SJSA1 (cell line): ENCODE results near the gene GOLGA8J. TPM values are rescaled to one million over a fixed set of nuclear protein-coding genes. Genes with fewer than 3 reads are reported as not detected.
"Not testable (repeated sequence)": the region's sequence is repeated elsewhere in the genome, so short reads cannot be mapped to it uniquely, and the experiment has no call there.

Experiments used
- DNase-seq, 2 experiments: peaks; one replicate each; pipeline ENCODE4 v3.0.0-alpha.2; 2015 to 2020; ENCODE audit warnings: low spot score in 2 of 2, low read depth in 1 of 2
- H3K27ac ChIP-seq: fragments of 250-450 bp; sonication (Bioruptor Pico); 2 replicates; pipeline ENCODE4 v1.5.1; 2020; ENCODE audit warnings: mild to moderate bottlenecking, moderate library complexity
- H3K27me3 ChIP-seq: fragments of 250-450 bp; sonication (Bioruptor Pico); replicated peaks from 2 replicates; pipeline ENCODE4 v1.5.1; 2020; ENCODE audit warnings: mild to moderate bottlenecking, moderate library complexity
- H3K36me3 ChIP-seq: fragments of 250-450 bp; sonication (Bioruptor Pico); 2 replicates; pipeline ENCODE4 v1.5.1; 2020; ENCODE audit warnings: mild to moderate bottlenecking
- H3K4me1 ChIP-seq: fragments of 250-450 bp; sonication (Bioruptor Pico); replicated peaks from 2 replicates; pipeline ENCODE4 v1.6.1; 2021; ENCODE audit warnings: mild to moderate bottlenecking
- H3K4me3 ChIP-seq: fragments of 250-450 bp; sonication (Bioruptor Pico); 2 replicates; pipeline ENCODE4 v1.5.1; 2020; ENCODE audit warnings: mild to moderate bottlenecking
- H3K9me3 ChIP-seq: fragments of 250-450 bp; sonication (Bioruptor Pico); replicated peaks from 2 replicates; pipeline ENCODE4 v1.5.1; 2020; ENCODE audit warnings: mild to moderate bottlenecking
- total RNA-seq: library from RNA; depleted of rRNA; stranded (reverse); fragments of >200 nt; shearing (Covaris generic); gene quantifications from 2 replicates; pipeline ENCODE4 v1.2.3, GENCODE V29; 2014; rRNA removed

The GOLGA8J gene, protein sequence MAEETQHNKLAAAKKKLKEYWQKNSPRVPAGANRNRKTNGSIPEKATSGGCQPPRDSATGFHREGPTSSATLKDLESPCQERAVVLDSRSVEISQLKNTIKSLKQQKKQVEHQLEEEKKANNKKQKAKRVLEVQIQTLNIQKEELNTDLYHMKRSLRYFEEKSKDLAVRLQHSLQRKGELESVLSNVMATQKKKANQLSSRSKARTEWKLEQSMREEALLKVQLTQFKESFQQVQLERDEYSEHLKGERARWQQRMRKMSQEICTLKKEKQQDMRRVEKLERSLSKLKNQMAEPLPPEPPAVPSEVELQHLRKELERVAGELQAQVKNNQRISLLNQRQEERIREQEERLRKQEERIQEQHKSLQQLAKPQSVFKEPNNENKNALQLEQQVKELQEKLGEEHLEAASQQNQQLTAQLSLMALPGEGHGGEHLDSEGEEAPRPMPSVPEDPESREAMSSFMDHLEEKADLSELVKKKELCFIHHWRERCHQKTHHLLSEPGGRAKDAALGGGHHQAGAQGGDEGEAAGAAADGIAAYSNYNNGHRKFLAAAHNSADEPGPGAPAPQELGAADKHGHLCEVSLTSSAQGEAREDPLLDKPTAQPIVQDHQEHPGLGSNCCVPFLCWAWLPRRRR
- total RNA-seq, result not detected in 2 replicates

DNA sequence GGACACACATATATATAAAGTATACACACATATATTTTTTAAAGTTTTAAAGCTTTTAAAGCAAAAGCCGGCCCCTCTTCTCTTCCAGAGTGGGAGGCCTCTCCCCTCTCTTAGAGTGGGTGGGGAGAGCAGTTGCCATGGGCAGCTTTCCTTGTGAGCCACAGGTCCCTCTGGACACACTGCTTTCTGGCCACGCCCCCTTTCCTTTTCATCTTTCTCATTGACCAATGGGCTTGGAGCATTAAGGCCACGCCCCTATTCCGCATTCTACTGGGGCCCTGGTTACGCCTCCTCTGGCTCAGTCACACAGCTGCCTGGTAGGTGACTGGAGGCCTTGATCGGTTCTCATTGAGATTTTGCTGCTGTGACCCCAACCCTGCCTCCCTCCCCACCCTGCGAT is at the start of gene GOLGA8J:
Gene GOLGA8J (plus strand): TSS at position 301 of the 400 bp plus-strand sequence. CDS start 98 bp downstream, at position 399.
- H3K4me1 ChIP-seq, H3K27ac ChIP-seq, H3K9me3 ChIP-seq, H3K36me3 ChIP-seq, DNase-seq, H3K4me3 ChIP-seq, H3K27me3 ChIP-seq: not testable (repeated sequence)

DNA sequence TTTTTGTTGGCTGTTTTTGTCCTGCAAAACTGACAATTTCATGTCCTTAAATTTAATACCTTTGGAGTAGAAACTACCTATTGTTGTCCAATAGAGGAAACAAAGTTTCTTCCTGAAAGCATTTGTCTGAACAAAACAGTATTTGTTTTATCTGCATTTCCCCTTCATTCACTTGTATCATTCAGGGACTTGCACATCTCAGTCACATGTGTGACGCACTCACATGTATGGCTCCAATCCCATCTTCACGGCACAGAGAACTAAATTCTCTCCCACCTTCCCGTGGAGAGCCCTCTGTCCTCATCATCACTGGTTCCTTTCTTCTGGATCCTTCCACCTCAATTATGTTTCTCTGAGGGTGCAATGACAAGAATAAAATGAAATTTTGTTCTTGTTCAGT is 49.5 kb upstream of the GOLGA8J start:
- Histone ChIP-seq H3K27me3 (no peaks in the 10 kb centered on the region; the same call in 1 of the 2 replicates), H3K4me1 (no peaks in the 10 kb centered on the region), H3K36me3 (no peaks in the 10 kb centered on the region), H3K4me3 (no peak overlapping the region), H3K27ac (no peak overlapping the region), H3K9me3 (no peaks in the 10 kb centered on the region)
- DNase-seq, result no peak

DNA sequence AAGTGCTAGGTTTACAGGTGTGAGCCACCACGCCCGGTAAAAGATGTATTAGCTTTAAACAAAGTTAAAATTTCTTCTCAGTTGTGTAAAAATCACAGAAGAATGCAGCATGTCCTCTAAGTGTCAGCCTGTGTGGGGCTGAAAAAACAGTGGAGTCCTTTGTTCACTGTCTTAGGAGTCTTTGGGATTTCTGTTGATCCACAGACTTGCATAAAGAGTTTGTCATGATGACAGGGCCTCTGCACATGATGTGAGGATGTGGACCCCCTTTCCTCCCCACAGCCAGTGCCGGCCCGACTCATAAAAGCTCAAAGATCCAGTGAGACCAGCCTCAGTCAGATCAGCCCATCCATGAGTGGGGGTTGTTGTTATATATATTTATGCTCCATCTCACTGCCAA is 49.0 kb upstream of the GOLGA8J start:
- Histone ChIP-seq H3K4me1 (no peaks in the 10 kb centered on the region), H3K27me3 (no peaks in the 10 kb centered on the region; the same call in 1 of the 2 replicates), H3K9me3 (no peaks in the 10 kb centered on the region), H3K27ac (no peak overlapping the region), H3K36me3 (no peaks in the 10 kb centered on the region), H3K4me3 (no peak overlapping the region)
- no peak for DNase-seq

DNA sequence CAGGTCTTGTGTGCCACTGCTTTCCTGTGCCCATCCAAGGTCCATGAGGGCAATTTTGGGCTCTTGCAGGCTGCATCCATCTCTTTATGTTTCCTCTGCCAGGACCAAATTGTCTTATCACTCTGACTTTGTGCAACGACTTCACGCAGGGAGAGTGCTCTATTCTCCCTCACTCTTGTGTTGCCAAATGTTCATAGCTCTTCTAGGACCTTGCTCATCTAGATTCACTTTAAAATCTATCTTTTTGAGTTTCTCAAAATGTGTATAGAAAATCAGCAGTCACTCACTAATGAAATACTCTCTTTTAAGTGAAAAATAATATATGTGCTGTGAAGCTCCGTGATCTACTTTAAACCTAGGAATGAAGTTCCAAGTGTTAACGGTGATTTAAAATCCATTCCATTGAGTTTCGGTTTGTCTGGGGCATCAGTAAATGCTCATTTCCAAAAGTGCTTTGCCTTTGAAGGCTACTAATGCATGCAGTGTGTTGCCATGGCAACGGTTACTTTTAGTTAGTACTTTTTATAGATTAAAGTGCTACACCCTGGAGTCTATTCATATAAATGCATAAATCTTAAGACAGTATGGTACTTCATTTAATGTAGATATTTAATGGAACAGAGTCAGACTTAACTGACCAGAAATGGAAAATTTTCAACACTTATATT is 46.6 kb upstream of the GOLGA8J start:
- no peak for DNase-seq
- H3K27ac ChIP-seq, result no peak overlapping the region

DNA sequence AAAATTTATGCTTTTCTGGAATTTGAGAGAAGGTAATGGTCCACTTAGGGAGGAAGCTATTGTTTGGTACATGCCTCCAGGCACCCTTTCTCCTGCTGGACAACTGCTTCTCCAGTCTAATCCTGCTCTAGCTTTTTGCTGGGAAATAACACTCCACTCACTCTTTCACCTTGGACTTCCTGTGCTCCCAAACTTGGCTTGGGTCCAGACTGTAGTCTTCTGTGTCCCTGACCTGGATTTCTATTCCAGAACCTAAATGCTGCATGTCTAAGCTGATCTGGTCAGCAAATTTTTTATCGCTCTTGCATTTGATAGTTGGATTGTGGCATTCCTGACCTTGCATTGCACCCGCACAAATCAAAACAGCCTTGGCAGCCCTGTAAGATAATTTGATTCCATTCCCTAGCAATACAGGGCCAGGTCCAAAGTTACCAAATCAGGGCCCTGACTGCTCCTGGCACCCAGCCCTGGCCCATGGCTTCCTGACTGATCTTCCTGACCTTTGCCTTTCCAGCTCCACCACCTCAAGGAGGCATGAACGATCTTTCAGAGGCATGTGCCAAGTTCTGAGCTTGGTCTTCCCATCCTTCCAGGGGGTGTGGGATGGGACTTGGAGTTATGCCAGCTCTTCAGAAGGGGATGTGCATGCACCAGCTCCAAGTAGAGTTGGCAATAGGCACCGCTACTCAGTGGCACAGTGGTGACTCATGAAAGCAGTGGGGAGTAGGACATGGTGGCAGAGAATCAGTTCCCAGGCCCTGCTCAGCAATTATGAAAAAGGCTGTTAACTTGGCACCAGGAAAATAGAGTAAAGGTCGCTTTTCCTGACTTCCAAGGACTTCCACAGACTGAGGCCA is 43.9 kb upstream of the GOLGA8J start:
- no peak for DNase-seq

More for the DNA sequence above, 46.6 kb upstream of the GOLGA8J start:
- H3K9me3 ChIP-seq, result no peaks in the 10 kb centered on the region
- H3K27me3 ChIP-seq, result no peaks in the 10 kb centered on the region; the same call in 1 of the 2 replicates
- H3K4me3 ChIP-seq, result no peak overlapping the region
- no peaks in the 10 kb centered on the region for H3K36me3 ChIP-seq
- no peaks in the 10 kb centered on the region for H3K4me1 ChIP-seq

DNA sequence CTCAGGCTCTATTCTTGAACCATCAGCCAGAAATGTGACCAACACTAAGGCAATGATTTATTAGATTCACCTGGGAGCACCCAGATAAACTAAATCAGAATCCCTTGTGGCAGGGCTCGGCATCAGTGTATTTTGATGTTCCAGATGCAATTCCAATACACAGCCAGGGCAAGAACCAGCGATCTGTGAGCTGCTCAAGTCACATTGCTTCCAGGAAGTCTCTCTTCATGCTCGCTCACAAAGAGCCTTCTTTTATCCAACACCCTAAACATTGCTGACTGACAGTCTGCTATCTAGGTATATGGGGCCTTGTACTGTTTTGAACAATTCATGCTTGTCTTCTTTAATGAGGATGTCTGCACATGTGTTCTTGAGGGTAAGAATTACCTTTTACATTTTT is 40.9 kb upstream of the GOLGA8J start:
- no peak overlapping the region for H3K4me3 ChIP-seq
- H3K36me3 ChIP-seq, result no peaks in the 10 kb centered on the region
- H3K9me3 ChIP-seq, result no peaks in the 10 kb centered on the region
- H3K27me3 ChIP-seq, result no peaks in the 10 kb centered on the region
- DNase-seq, result no peak
- no peak overlapping the region for H3K27ac ChIP-seq
- peaks cover 18% of the 10 kb centered on the region for H3K4me1 ChIP-seq

More for the DNA sequence above, 43.9 kb upstream of the GOLGA8J start:
- Histone ChIP-seq H3K36me3 (no peaks in the 10 kb centered on the region), H3K27me3 (no peaks in the 10 kb centered on the region; the same call in 1 of the 2 replicates), H3K4me1 (peaks cover 18% of the 10 kb centered on the region), H3K9me3 (no peaks in the 10 kb centered on the region), H3K27ac (no peak overlapping the region), H3K4me3 (no peak overlapping the region)

DNA sequence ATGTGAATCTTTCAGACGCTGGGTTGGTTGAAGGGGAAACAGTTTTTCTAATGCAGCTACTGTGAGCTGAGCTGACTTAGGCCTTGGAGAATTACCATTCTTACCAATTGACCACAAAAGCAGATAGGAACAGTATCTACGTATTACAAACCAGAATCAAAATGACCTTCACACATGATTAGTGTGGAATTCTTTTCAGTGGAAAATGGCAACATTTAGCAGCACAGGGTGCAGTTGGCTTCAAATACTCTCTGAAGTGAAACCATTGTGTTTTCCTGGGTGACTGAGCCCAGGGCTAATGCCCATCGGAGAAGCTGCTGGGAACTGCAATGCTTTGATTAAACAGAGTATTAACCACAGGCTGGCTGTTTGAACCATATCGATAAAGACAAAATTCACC is 40.2 kb upstream of the GOLGA8J start:
- no peak overlapping the region for H3K4me3 ChIP-seq
- H3K9me3 ChIP-seq, result no peaks in the 10 kb centered on the region
- H3K27ac ChIP-seq, result peak overlapping the region; percentile 4; the same call in 1 of the 2 replicates
- DNase-seq, result no peak
- H3K4me1 ChIP-seq, result peaks cover 18% of the 10 kb centered on the region
- H3K27me3 ChIP-seq, result no peaks in the 10 kb centered on the region
- no peaks in the 10 kb centered on the region for H3K36me3 ChIP-seq

DNA sequence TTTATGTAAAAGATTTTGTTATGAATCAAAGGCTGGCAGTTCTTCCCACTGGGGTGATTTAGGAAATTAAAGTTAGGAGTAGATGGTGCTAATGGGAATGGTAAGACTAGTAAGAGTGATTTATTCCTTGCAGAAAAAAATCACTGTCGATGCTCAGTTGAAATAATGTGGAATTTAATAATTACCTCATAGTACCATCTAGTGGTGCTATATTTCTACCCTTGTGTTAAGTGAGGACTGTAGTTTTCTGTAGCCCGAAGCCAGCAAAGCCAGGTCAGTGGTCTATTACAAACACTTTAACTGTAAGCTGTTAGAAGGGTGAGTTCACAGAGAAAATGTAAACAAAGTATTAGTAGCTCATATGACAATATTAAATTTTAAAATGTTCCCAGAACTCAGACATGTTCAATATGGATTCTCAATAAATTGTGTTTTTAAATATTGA is 39.5 kb upstream of the GOLGA8J start:
- H3K36me3 ChIP-seq, result no peaks in the 10 kb centered on the region
- no peaks in the 10 kb centered on the region for H3K9me3 ChIP-seq
- peak in 1 of 2 experiments; percentile 33 for DNase-seq
- H3K27me3 ChIP-seq, result no peaks in the 10 kb centered on the region
- H3K4me1 ChIP-seq, result peaks cover 18% of the 10 kb centered on the region
- no peak overlapping the region for H3K27ac ChIP-seq
- H3K4me3 ChIP-seq, result no peak overlapping the region

DNA sequence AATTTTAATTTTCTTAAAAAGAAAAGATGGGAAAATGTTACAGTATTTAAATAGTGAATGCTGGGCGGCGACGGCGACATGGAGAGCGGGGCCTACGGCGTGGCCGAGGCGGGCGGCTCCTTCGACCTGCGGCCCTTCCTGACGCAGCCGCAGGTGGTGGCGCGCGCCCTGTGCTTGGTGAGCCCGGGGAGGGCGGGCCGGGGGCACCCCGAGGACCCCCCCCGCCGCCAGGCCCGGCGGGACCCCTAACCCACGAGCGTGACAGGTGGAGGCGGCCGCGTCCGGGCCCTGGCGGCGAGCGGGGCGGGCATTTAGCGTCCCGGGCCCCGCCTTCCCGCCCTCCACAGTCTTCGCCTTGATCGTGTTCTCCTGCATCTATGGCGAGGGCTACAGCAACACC is 38.4 kb upstream of the GOLGA8J start:
- H3K27ac ChIP-seq, result no peak overlapping the region
- no peak for DNase-seq
- no peak overlapping the region for H3K4me3 ChIP-seq
- peaks cover 18% of the 10 kb centered on the region for H3K4me1 ChIP-seq
- no peaks in the 10 kb centered on the region for H3K27me3 ChIP-seq
- H3K9me3 ChIP-seq, result no peaks in the 10 kb centered on the region
- H3K36me3 ChIP-seq, result no peaks in the 10 kb centered on the region

DNA sequence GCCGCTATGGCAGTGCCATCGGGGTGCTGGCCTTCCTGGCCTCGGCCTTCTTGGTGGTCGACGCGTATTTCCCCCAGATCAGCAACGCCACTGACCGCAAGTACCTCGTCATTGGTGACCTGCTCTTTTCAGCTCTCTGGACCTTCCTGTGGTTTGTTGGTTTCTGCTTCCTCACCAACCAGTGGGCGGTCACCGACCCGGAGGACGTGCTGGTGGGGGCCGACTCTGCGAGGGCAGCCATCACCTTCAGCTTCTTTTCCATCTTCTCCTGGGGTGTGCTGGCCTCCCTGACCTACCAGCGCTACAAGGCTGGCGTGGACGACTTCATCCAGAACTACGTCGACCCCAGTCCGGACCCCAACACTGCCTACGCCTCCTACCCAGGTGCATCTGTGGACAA is 37.9 kb upstream of the GOLGA8J start:
- H3K4me3 ChIP-seq, H3K36me3 ChIP-seq, H3K27me3 ChIP-seq, H3K27ac ChIP-seq, DNase-seq, H3K9me3 ChIP-seq: not testable (repeated sequence)
- H3K4me1 ChIP-seq, result peaks cover 18% of the 10 kb centered on the region

DNA sequence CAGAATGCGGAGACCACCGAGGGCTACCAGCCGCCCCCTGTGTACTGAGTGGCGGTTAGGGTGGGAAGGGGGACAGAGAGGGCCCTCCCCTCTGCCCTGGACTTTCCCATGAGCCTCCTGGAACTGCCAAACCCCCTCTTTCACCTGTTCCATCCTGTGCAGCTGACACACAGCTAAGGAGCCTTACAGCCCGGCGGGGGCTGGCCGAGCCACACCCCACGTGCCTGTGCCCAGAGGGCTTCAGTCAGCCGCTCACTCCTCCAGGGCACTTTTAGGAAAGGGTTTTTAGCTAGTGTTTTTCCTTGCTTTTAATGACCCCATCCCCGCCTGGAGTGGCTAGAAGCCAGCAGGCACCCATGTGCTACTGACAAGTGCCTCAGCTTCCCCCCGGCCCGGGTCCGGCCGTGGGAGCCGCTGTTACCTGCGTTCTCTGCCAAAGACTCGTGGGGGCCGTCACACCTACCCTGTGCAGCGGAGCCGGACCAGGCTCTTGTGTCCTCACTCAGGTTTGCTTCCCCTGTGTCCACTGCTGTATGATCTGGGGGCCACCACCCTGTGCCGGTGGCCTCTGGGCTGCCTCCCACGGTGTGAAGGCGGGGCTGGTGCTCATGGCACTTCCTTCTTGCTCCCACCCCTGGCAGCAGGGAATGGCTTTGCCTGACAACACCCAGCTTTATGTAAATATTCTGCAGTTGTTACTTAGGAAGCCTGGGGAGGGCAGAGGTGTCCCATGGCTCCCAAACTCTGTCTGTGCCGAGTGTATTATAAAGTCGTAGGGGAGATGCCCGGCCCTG is 37.3 kb upstream of the GOLGA8J start:
- H3K4me1 ChIP-seq, result peaks cover 18% of the 10 kb centered on the region
- H3K4me3 ChIP-seq, H3K27me3 ChIP-seq, DNase-seq, H3K9me3 ChIP-seq, H3K27ac ChIP-seq, H3K36me3 ChIP-seq: not testable (repeated sequence)

DNA sequence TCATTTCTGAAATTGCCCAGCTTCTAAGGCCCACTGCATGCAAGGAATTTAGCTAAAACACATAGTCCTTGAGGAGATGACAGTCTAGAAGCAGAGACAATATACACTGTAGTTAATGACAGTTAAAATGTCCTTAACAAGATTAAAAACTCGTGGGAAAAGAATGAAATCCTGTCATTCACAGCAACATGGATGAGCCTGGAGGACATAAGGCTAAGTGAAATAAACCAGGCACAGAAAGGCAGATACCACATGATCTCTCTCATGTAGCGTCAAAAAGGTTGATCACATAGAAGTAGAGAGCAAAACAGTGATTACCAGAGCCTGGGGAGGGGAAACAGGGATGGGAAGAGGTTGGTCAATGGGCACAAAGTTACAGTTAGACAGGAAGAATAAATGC is 36.3 kb upstream of the GOLGA8J start:
- Histone ChIP-seq H3K27me3 (no peaks in the 10 kb centered on the region), H3K9me3 (no peaks in the 10 kb centered on the region), H3K36me3 (no peaks in the 10 kb centered on the region), H3K4me1 (peaks cover 18% of the 10 kb centered on the region), H3K27ac (no peak overlapping the region), H3K4me3 (no peak overlapping the region)
- no peak for DNase-seq
